Neural cell (in vitro differentiated cells): ENCODE measurements around the gene ABHD4. TPM values are rescaled to one million over a fixed set of nuclear protein-coding genes. Genes with fewer than 3 reads are reported as not detected.

Experiments
- H2AFZ ChIP-seq: fragments of 200-600, 300-800 bp; sonication (generic), shearing (Covaris generic); 2 replicates; pipeline ENCODE4 v1.6.0; 2014; ENCODE audit warnings: low read depth, mild to moderate bottlenecking, antibody characterized with exemption, low read length, moderate library complexity
- H3F3A ChIP-seq: fragments of 200-600 bp; shearing (Covaris generic); 2 replicates; pipeline ENCODE4 v1.6.1; 2016; ENCODE audit warnings: mild to moderate bottlenecking, moderate library complexity, mixed read lengths, antibody characterized with exemption, low read length; ENCODE audit not compliant: insufficient read depth, poor library complexity, severe bottlenecking
- H3K27ac ChIP-seq: fragments of 200-600, 300-800 bp; sonication (generic), shearing (Covaris generic); 2 replicates; pipeline ENCODE4 v1.5.1; 2014; ENCODE audit warnings: mild to moderate bottlenecking, low read length, moderate library complexity
- H3K27me3 ChIP-seq: fragments of 300-800, 200-600 bp; sonication (generic), shearing (Covaris generic); 2 replicates; pipeline ENCODE4 v1.6.0; 2014; ENCODE audit warnings: mild to moderate bottlenecking, low read depth, low read length, moderate library complexity; ENCODE audit not compliant: insufficient read depth
- H3K36me3 ChIP-seq: fragments of 300-800, 200-600 bp; sonication (generic), shearing (Covaris generic); 2 replicates; pipeline ENCODE4 v1.5.1; 2014; ENCODE audit warnings: mild to moderate bottlenecking, antibody characterized with exemption, low read length, moderate library complexity; ENCODE audit not compliant: insufficient read depth
- H3K4me2 ChIP-seq: fragments of 300-800, 200-600 bp; sonication (generic), shearing (Covaris generic); 2 replicates; pipeline ENCODE4 v1.6.0; 2014; ENCODE audit warnings: mild to moderate bottlenecking, low read length
- H3K4me3 ChIP-seq: fragments of 300-800, 200-600 bp; sonication (generic), shearing (Covaris generic); 2 replicates; pipeline ENCODE4 v1.5.1; 2014; ENCODE audit warnings: mild to moderate bottlenecking, low read length, moderate library complexity
- H3K79me2 ChIP-seq: fragments of 200-600 bp; shearing (Covaris generic); replicated peaks from 2 replicates; pipeline ENCODE4 v1.6.0; 2014; ENCODE audit warnings: mild to moderate bottlenecking, low read length, moderate library complexity; ENCODE audit not compliant: insufficient read depth
- H3K9ac ChIP-seq: fragments of 300-800, 200-600 bp; sonication (generic), shearing (Covaris generic); 2 replicates; pipeline ENCODE4 v1.6.1; 2016; ENCODE audit warnings: mild to moderate bottlenecking, low read length, mixed read lengths
- H3K9me2 ChIP-seq: fragments of 200-600 bp; shearing (Covaris generic); 2 replicates; pipeline ENCODE4 v1.6.1; 2016; ENCODE audit warnings: mild to moderate bottlenecking, low read length, mixed read lengths; ENCODE audit not compliant: insufficient read depth
- H3K9me3 ChIP-seq: fragments of 200-600, 300-800 bp; sonication (generic), shearing (Covaris generic); 2 replicates; pipeline ENCODE4 v1.6.1; 2016; ENCODE audit warnings: mild to moderate bottlenecking, mixed run types, low read length, moderate library complexity, mixed read lengths
- H4K20me1 ChIP-seq: fragments of 200-600 bp; shearing (Covaris generic); 2 replicates; pipeline ENCODE4 v1.6.1; 2016; ENCODE audit warnings: mild to moderate bottlenecking, mixed run types; ENCODE audit not compliant: insufficient read depth
- EP300 ChIP-seq: fragments of 450-650 bp; conservative IDR thresholded peaks from 2 replicates; pipeline ENCODE4 v1.6.1; 2014; ENCODE audit warnings: antibody characterized with exemption, mild to moderate bottlenecking, moderate library complexity; ENCODE audit not compliant: poor library complexity, severe bottlenecking
- EZH2 ChIP-seq: fragments of 200-600, 300-800 bp; shearing (Covaris generic), sonication (generic); IDR thresholded peaks from 2 replicates; pipeline ENCODE4 v1.6.1; 2014; ENCODE audit warnings: antibody characterized with exemption, low read length, borderline replicate concordance, mild to moderate bottlenecking; ENCODE audit not compliant: insufficient read depth, poor library complexity, severe bottlenecking
- MXI1 ChIP-seq: fragments of 450-650 bp; conservative IDR thresholded peaks from 2 replicates; pipeline ENCODE4 v1.6.1; 2014; ENCODE audit warnings: antibody characterized with exemption, mild to moderate bottlenecking; ENCODE audit not compliant: poor library complexity, severe bottlenecking
- POLR2AphosphoS5 ChIP-seq: IDR thresholded peaks from 2 replicates; pipeline ENCODE4 v1.6.1; 2012
- RAD21 ChIP-seq: fragments of 450-650 bp; conservative IDR thresholded peaks from 2 replicates; pipeline ENCODE4 v1.6.1; 2014; ENCODE audit warnings: antibody characterized with exemption, mild to moderate bottlenecking, moderate library complexity
- SMC3 ChIP-seq: fragments of 450-650 bp; conservative IDR thresholded peaks from 2 replicates; pipeline ENCODE4 v1.6.1; 2014; ENCODE audit warnings: antibody characterized with exemption, mild to moderate bottlenecking, moderate library complexity; ENCODE audit not compliant: poor library complexity
- TAF1 ChIP-seq: IDR thresholded peaks from 2 replicates; pipeline ENCODE4 v1.6.1; 2012; ENCODE audit warnings: low read depth
- polyA plus RNA-seq: library from polyadenylated mRNA; depleted of rRNA; stranded (reverse); fragments of >200 nt; gene quantifications from 2 replicates; pipeline ENCODE4 v1.2.3, GENCODE V29; 2014
- TF ChIP-seq, protein P1 (sequence below): fragments of 450-650 bp; IDR thresholded peaks from 2 replicates; pipeline ENCODE4 v1.5.1; 2014; ENCODE audit warnings: antibody characterized with exemption, mild to moderate bottlenecking, moderate library complexity; ENCODE audit not compliant: poor library complexity, severe bottlenecking
- TF ChIP-seq, protein P2 (sequence below): IDR thresholded peaks from 2 replicates; pipeline ENCODE4 v1.6.1; 2012; ENCODE audit warnings: borderline replicate concordance

The ABHD4 gene
- polyA plus RNA-seq, 1 donor from 2014 or later = 2.6 TPM

DNA sequence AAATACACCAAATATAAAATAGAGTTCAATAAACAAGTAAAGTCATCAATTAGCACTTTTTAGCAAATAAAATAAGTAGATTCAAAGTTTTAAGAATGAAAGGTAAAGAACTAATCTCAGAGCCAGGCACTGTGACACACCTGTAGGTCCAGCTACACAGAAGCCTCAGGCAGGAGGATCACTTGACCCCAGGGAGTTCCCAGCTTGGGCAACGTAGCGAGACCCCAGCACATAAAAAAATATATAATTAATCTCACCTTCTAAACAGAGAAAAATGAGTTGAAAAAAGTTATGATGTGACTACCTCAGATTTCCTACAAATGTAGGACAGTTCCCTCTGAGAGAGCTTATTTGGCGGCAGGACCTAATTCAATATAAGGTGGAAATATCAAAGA lies 28.4 kb upstream of the ABHD4 start:
- Histone ChIP-seq H3K9me2 (no peaks in the 10 kb centered on the region), H3K4me2 (no peak overlapping the region), H3F3A (no peaks in the 10 kb centered on the region), H3K36me3 (no peaks in the 10 kb centered on the region), H2AFZ (no peak overlapping the region), H3K9ac (no peak overlapping the region), H3K4me3 (no peak overlapping the region), H3K27me3 (no peaks in the 10 kb centered on the region), H3K79me2 (no peaks in the 10 kb centered on the region), H4K20me1 (no peaks in the 10 kb centered on the region), H3K9me3 (no peaks in the 10 kb centered on the region), H3K27ac (no peak overlapping the region)
- TF ChIP-seq RAD21 = no peak
- no peak for TF ChIP-seq EP300
- TF ChIP-seq, protein P1, sequence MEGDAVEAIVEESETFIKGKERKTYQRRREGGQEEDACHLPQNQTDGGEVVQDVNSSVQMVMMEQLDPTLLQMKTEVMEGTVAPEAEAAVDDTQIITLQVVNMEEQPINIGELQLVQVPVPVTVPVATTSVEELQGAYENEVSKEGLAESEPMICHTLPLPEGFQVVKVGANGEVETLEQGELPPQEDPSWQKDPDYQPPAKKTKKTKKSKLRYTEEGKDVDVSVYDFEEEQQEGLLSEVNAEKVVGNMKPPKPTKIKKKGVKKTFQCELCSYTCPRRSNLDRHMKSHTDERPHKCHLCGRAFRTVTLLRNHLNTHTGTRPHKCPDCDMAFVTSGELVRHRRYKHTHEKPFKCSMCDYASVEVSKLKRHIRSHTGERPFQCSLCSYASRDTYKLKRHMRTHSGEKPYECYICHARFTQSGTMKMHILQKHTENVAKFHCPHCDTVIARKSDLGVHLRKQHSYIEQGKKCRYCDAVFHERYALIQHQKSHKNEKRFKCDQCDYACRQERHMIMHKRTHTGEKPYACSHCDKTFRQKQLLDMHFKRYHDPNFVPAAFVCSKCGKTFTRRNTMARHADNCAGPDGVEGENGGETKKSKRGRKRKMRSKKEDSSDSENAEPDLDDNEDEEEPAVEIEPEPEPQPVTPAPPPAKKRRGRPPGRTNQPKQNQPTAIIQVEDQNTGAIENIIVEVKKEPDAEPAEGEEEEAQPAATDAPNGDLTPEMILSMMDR = no peak
- TF ChIP-seq SMC3 = no peak
- TF ChIP-seq, protein P2, sequence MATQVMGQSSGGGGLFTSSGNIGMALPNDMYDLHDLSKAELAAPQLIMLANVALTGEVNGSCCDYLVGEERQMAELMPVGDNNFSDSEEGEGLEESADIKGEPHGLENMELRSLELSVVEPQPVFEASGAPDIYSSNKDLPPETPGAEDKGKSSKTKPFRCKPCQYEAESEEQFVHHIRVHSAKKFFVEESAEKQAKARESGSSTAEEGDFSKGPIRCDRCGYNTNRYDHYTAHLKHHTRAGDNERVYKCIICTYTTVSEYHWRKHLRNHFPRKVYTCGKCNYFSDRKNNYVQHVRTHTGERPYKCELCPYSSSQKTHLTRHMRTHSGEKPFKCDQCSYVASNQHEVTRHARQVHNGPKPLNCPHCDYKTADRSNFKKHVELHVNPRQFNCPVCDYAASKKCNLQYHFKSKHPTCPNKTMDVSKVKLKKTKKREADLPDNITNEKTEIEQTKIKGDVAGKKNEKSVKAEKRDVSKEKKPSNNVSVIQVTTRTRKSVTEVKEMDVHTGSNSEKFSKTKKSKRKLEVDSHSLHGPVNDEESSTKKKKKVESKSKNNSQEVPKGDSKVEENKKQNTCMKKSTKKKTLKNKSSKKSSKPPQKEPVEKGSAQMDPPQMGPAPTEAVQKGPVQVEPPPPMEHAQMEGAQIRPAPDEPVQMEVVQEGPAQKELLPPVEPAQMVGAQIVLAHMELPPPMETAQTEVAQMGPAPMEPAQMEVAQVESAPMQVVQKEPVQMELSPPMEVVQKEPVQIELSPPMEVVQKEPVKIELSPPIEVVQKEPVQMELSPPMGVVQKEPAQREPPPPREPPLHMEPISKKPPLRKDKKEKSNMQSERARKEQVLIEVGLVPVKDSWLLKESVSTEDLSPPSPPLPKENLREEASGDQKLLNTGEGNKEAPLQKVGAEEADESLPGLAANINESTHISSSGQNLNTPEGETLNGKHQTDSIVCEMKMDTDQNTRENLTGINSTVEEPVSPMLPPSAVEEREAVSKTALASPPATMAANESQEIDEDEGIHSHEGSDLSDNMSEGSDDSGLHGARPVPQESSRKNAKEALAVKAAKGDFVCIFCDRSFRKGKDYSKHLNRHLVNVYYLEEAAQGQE = no peak
- no peak for TF ChIP-seq TAF1
- no peak for TF ChIP-seq POLR2AphosphoS5
- no peak for TF ChIP-seq MXI1
- TF ChIP-seq EZH2 = no peak

DNA sequence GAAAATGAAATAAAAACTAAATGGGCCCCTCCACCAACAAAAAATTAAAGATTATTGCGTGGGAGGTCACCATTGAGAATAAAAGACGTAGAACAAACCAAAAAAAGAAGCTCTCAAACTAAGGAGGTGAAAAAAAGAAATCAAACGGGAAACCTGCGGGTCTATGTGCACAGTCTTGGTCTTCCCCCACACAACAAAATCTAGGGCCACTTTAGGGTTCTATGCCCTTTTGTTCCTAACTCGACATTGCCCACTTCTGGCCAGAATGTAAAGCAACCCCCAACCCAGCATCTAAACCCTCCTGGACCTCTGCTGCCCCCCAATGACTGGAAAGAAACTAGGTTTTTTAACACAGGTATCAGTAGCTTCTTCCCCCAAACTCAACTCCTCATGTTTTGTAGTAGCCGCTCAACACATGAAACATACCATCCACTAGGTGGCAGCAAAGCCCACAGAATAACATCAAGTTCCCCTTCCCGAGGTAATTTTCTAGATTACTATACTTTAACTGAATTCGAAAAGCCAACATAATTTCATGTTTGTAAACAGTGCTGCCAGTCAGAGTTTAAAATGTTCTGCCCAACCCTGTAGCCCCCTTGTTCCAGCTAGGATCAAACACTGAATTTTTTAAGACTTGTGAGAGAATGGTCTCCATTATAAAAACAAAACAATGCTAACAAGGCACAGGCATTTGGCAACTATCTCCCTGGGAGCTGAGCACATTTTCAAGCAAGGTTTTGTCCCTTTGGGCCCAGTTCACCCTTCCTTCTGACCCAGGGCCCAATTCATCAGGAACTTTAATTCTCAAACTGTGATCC lies 27.8 kb upstream of the ABHD4 start:
- Histone ChIP-seq H3K4me2 (no peak overlapping the region), H3K27ac (no peak overlapping the region), H3F3A (no peaks in the 10 kb centered on the region), H2AFZ (no peak overlapping the region), H3K36me3 (no peaks in the 10 kb centered on the region), H3K9ac (no peak overlapping the region), H4K20me1 (no peaks in the 10 kb centered on the region), H3K27me3 (no peaks in the 10 kb centered on the region), H3K9me3 (no peaks in the 10 kb centered on the region), H3K9me2 (no peaks in the 10 kb centered on the region), H3K4me3 (no peak overlapping the region), H3K79me2 (peaks cover 3% of the 10 kb centered on the region)
- no peak for TF ChIP-seq EP300
- peak; percentile 30 for TF ChIP-seq MXI1
- no peak for TF ChIP-seq EZH2
- TF ChIP-seq, protein P1 = peak; percentile 89
- no peak for TF ChIP-seq POLR2AphosphoS5
- TF ChIP-seq, protein P2 = no peak
- TF ChIP-seq SMC3 = peak; percentile 91
- TF ChIP-seq TAF1 = no peak
- TF ChIP-seq RAD21 = peak; percentile 90
